GM12878 (cell line): ENCODE results near the gene BNC2. TPM values are rescaled to one million over a fixed set of nuclear protein-coding genes. Genes with fewer than 3 reads are reported as not detected.

Experiments
- ATAC-seq: fragments of 200-7000 bp; cut with Tn5 transposase; 3 replicates; pipeline ENCODE4 v1.9.1; 2020; ENCODE audit warnings: mild to moderate bottlenecking, moderate library complexity
- BruUV-seq: library from RNA; stranded (reverse); fragments of 400-500 nt; replicated peaks from 2 replicates; lab custom pipeline; 2021; lab: Mats Ljungman, UMichigan
- CTCF ChIA-PET: fragments of 300-600 bp; sonication (Branson Sonifier 250); formaldehyde crosslinking; extraction: SDS; loops from one replicate; lab custom pipeline; 2021; ENCODE audit warnings: inconsistent platforms; lab: Yijun Ruan, JAX
- POLR2A ChIA-PET: fragments of 350-600 bp; formaldehyde crosslinking; extraction: SDS; loops from one replicate; lab custom pipeline; 2021; ENCODE audit warnings: inconsistent platforms; lab: Charles Lee
- RAD21 ChIA-PET: fragments of 300-600 bp; sonication (Branson Sonifier 250); formaldehyde crosslinking; loops from one replicate; lab custom pipeline; 2023; ENCODE audit warnings: antibody characterized with exemption; ENCODE audit not compliant: unreplicated experiment; lab: Charles Lee
- SMC1A ChIA-PET: fragments of 300-600 bp; sonication (Branson Sonifier 250); formaldehyde crosslinking; loops from one replicate; lab custom pipeline; 2023; ENCODE audit not compliant: unreplicated experiment, uncharacterized antibody; lab: Charles Lee
- DNase-seq: peaks from one replicate; pipeline ENCODE4 v3.0.0-alpha.2; 2011; ENCODE audit warnings: low read depth, low spot score
- FAIRE-seq: peaks from 3 replicates; lab custom pipeline; 2011; peaks lifted over from hg19 to GRCh38; lab: Jason Lieb, UNC
- H2AFZ ChIP-seq: 2 replicates; pipeline ENCODE4 v1.6.0; 2011; ENCODE audit warnings: low read depth, low read length, control low read depth; ENCODE audit not compliant: control insufficient read depth
- H3K27ac ChIP-seq: 2 replicates; pipeline ENCODE4 v1.5.1; 2011; ENCODE audit warnings: control low read depth; ENCODE audit not compliant: control insufficient read depth, insufficient read depth
- H3K27me3 ChIP-seq, 2 experiments: replicated peaks in 1 of 2; 2 replicates each; pipeline versions ENCODE4 v1.6.0 to v1.6.1; 2011; ENCODE audit warnings: low read length in 1 of 2; ENCODE audit not compliant: control insufficient read depth in 2 of 2, insufficient read depth in 2 of 2
- H3K36me3 ChIP-seq, 2 experiments: 2 replicates each; pipeline ENCODE4 v1.5.1; 2011; ENCODE audit warnings: low read length in 1 of 2; ENCODE audit not compliant: control insufficient read depth in 2 of 2, insufficient read depth in 2 of 2
- H3K4me1 ChIP-seq: 2 replicates; pipeline ENCODE4 v1.6.1; 2011; ENCODE audit warnings: mild to moderate bottlenecking, low read length, moderate library complexity, mixed read lengths; ENCODE audit not compliant: control insufficient read depth, insufficient read depth
- H3K4me2 ChIP-seq: 2 replicates; pipeline ENCODE4 v1.6.0; 2011; ENCODE audit warnings: control low read depth; ENCODE audit not compliant: control insufficient read depth, insufficient read depth
- H3K4me3 ChIP-seq: fragments of 200-600 bp; sonication (generic); 2 replicates; pipeline ENCODE4 v1.5.1; 2016
- H3K79me2 ChIP-seq: 2 replicates; pipeline ENCODE4 v1.6.0; 2011; ENCODE audit warnings: low read length; ENCODE audit not compliant: control insufficient read depth, insufficient read depth
- H3K9ac ChIP-seq: 2 replicates; pipeline ENCODE4 v1.8.0; 2011; ENCODE audit warnings: low read length, control low read depth, mixed read lengths; ENCODE audit not compliant: control insufficient read depth, insufficient read depth
- H3K9me3 ChIP-seq: replicated peaks from 3 replicates; pipeline ENCODE4 v1.5.1; 2011; ENCODE audit warnings: mild to moderate bottlenecking, low read length; ENCODE audit not compliant: control insufficient read depth, insufficient read depth
- H4K20me1 ChIP-seq: 2 replicates; pipeline ENCODE4 v1.6.0; 2011; ENCODE audit not compliant: control insufficient read depth, insufficient read depth
- CEBPB ChIP-seq, 2 experiments: fragments of 150-350 bp in 1 of 2; IDR thresholded peaks; 2 replicates each; pipeline ENCODE4 v1.6.1; 2012 to 2014; ENCODE audit warnings: low read depth in 2 of 2, low read length in 2 of 2, borderline replicate concordance in 1 of 2, inconsistent platforms in 1 of 2
- CHD4 ChIP-seq: fragments of 200-600 bp; sonication (generic); IDR thresholded peaks from 2 replicates; pipeline ENCODE4 v1.6.1; 2016; ENCODE audit warnings: mild to moderate bottlenecking
- ETV6 ChIP-seq, 2 experiments: fragments of 450-650 bp in 1 of 2; IDR thresholded peaks in 1 of 2; conservative IDR thresholded peaks in 1 of 2; 2 replicates each; pipeline ENCODE4 v1.6.1; 2014; ENCODE audit warnings: antibody characterized with exemption in 1 of 2, borderline replicate concordance in 1 of 2, low read depth in 1 of 2, mild to moderate bottlenecking in 1 of 2, moderate library complexity in 1 of 2
- FOXK2 ChIP-seq: fragments of 450-650 bp; IDR thresholded peaks from 2 replicates; pipeline ENCODE4 v1.6.1; 2017; ENCODE audit warnings: mild to moderate bottlenecking, moderate library complexity
- IKZF2 ChIP-seq, 2 experiments: fragments of 450-650 bp; IDR thresholded peaks; 2 replicates each; pipeline ENCODE4 v1.6.1; 2017; ENCODE audit warnings: mild to moderate bottlenecking in 2 of 2, moderate library complexity in 2 of 2
- JUNB ChIP-seq: IDR thresholded peaks from 2 replicates; pipeline ENCODE4 v1.6.1; 2016; ENCODE audit warnings: antibody characterized with exemption, mild to moderate bottlenecking
- MEF2B ChIP-seq: fragments of 450-650 bp; IDR thresholded peaks from 2 replicates; pipeline ENCODE4 v1.6.1; 2018; ENCODE audit warnings: mild to moderate bottlenecking, moderate library complexity; ENCODE audit not compliant: partially characterized antibody, poor library complexity, severe bottlenecking
- MTA2 ChIP-seq: fragments of 450-650 bp; IDR thresholded peaks from 2 replicates; pipeline ENCODE4 v1.6.1; 2016; ENCODE audit warnings: low read depth, mild to moderate bottlenecking, moderate library complexity
- NRF1 ChIP-seq: conservative IDR thresholded peaks from 2 replicates; pipeline ENCODE4 v1.6.1; 2011; ENCODE audit warnings: mild to moderate bottlenecking, low read depth, low read length, improper control_type of control experiment
- PBX3 ChIP-seq: IDR thresholded peaks from 2 replicates; pipeline ENCODE4 v1.6.1; 2011; ENCODE audit warnings: mild to moderate bottlenecking, low read depth, low read length, moderate library complexity; ENCODE audit not compliant: insufficient replicate concordance
- RUNX3 ChIP-seq: IDR thresholded peaks from 2 replicates; pipeline ENCODE4 v1.6.1; 2012; ENCODE audit warnings: low read length, inconsistent platforms
- SKIL ChIP-seq: fragments of 450-650 bp; IDR thresholded peaks from 2 replicates; pipeline ENCODE4 v1.6.1; 2017; ENCODE audit warnings: mild to moderate bottlenecking, low read depth, inconsistent platforms; ENCODE audit not compliant: poor library complexity, severe bottlenecking
- SMAD5 ChIP-seq: IDR thresholded peaks from 2 replicates; pipeline ENCODE4 v1.6.1; 2016; ENCODE audit warnings: antibody characterized with exemption, low read depth
- SUPT20H ChIP-seq: IDR thresholded peaks from 2 replicates; pipeline ENCODE4 v1.6.1; 2011; ENCODE audit warnings: low read depth, mild to moderate bottlenecking, low read length, moderate library complexity, borderline replicate concordance; ENCODE audit not compliant: control insufficient read depth
- TAF1 ChIP-seq: IDR thresholded peaks from 2 replicates; pipeline ENCODE4 v1.6.1; 2011; ENCODE audit warnings: mild to moderate bottlenecking, low read depth, low read length, borderline replicate concordance
- ZNF622 ChIP-seq: fragments of 450-650 bp; IDR thresholded peaks from 2 replicates; pipeline ENCODE4 v1.6.1; 2017; ENCODE audit warnings: mild to moderate bottlenecking, inconsistent platforms
- WGBS: methylation state at CpG from one replicate; pipeline ENCODE4 v1.1.6; 2016; ENCODE audit warnings: low lambda C conversion rate; ENCODE audit not compliant: insufficient replicate concordance, insufficient coverage; ENCODE audit errors: missing lambda C conversion rate; 5-methylcytosine and 5-hydroxymethylcytosine counted together
- in situ Hi-C: fragments of 300-500 bp; cut with MboI; formaldehyde crosslinking; loops from 9 replicates; pipeline ENCODE4 v1.14.3; 2018; ENCODE audit warnings: mixed read lengths
- intact Hi-C: fragments of 100-400 bp; cut with micrococcal nuclease; formaldehyde crosslinking; loops from one replicate; pipeline ENCODE4 v1.14.2; 2022; ENCODE audit not compliant: unreplicated experiment
- polyA plus RNA-seq, 11 experiments: library from polyadenylated mRNA; depleted of rRNA in 4 of 11; unstranded in 6 of 11; stranded (reverse) in 5 of 11; fragments of >200 nt; fragmentation: Nextera tagmentation in 4 of 11; fragmentation: Illumina TruSeq in 1 of 11; extraction: Ambion mirVana in 4 of 11; extraction: Trizol in 1 of 11; gene quantifications; 1 replicate in 1 of 11; 2 replicates in 10 of 11; pipeline versions ENCODE4 v1.2.1 to v1.2.3, GENCODE V29; 2011 to 2016; ENCODE audit warnings: inconsistent platforms in 2 of 11, missing spikeins in 2 of 11, low read depth in 1 of 11
- total RNA-seq, 4 experiments: library from RNA; depleted of rRNA in 3 of 4; stranded (reverse); fragments of >200 nt in 3 of 4; fragmentation: Illumina TruSeq in 1 of 4; extraction: Trizol in 1 of 4; gene quantifications; 2 replicates each; pipeline versions ENCODE4 v1.2.1 to v1.2.3, GENCODE V29; 2013 to 2021

The BNC2 gene
- total and polyA plus RNA-seq, 10 of the 15 experiments (the other 5 are each of a cell fraction or from before 2014, with no cell fraction given): 0.05 to 14.5 (median 0.26) TPM

- RAD21 ChIA-PET: no interaction called here
- TF ChIP-seq SKIL (no peak), FOXK2 (no peak)
- TF ChIP-seq, all 136 proteins: peak for 0
- no peak overlapping the region for H2AFZ ChIP-seq
- ChIA-PET POLR2A (no interaction called here), CTCF (no interaction called here), SMC1A (no interaction called here)
- in situ Hi-C loops (no loop called here), intact Hi-C loops (no loop called here)
- FAIRE-seq (no peak), DNase-seq (no peak), ATAC-seq (no peak)
- H3K4me1 ChIP-seq: no peaks in the 10 kb centered on the region
- H3K9me3 ChIP-seq: no peaks in the 10 kb centered on the region
- WGBS: 49% methylated on average over 5 of the region's 5 CpGs
- H3K4me3 ChIP-seq: no peak overlapping the region
- H3K27me3 ChIP-seq: no peaks in the 10 kb centered on the region
- no TSS peak for BruUV-seq
- no peaks in the 10 kb centered on the region for H4K20me1 ChIP-seq
- no peaks in the 10 kb centered on the region for H3K36me3 ChIP-seq
- H3K27ac ChIP-seq: no peak overlapping the region
- H3K79me2 ChIP-seq: no peaks in the 10 kb centered on the region
- no peak overlapping the region for H3K4me2 ChIP-seq
- H3K9ac ChIP-seq: no peak overlapping the region
Measured at GRCh38 chr9:16773617-16774016, 96.9 kb downstream of the BNC2 start.

GRCh38 chr9:16773116-16773515 is 97.4 kb downstream of the BNC2 start:
- SMC1A ChIA-PET: no interaction called here
- Histone ChIP-seq H3K36me3 (no peaks in the 10 kb centered on the region), H4K20me1 (no peaks in the 10 kb centered on the region), H3K4me2 (no peak overlapping the region), H3K4me1 (no peaks in the 10 kb centered on the region), H3K27ac (no peak overlapping the region), H3K4me3 (no peak overlapping the region), H3K9ac (no peak overlapping the region)
- no TSS peak for BruUV-seq
- WGBS: 23% methylated on average over 4 of the region's 4 CpGs
- RAD21 ChIA-PET: no interaction called here
- ATAC-seq: no peak
- CTCF ChIA-PET: no interaction called here
- FAIRE-seq: no peak
- in situ Hi-C loops: no loop called here
- intact Hi-C loops: no loop called here
- no peak for TF ChIP-seq SMAD5
- TF ChIP-seq ZNF622: no peak
- no peak for TF ChIP-seq CHD4
- TF ChIP-seq CEBPB (IDR thresholded peaks at IDR 0.05; ENCODE audit: borderline replicate concordance in 1 of 2, low read depth in 2 of 2, low read length in 2 of 2): no peak
- TF ChIP-seq MTA2: no peak
- no peak for TF ChIP-seq TAF1
- TF ChIP-seq NRF1: no peak
- no peak for TF ChIP-seq JUNB
- TF ChIP-seq PBX3: no peak
- TF ChIP-seq IKZF2 (IDR thresholded peaks at IDR 0.05): no peak
- no peak for TF ChIP-seq MEF2B
- TF ChIP-seq SUPT20H: no peak
- TF ChIP-seq RUNX3: no peak
- TF ChIP-seq ETV6 (conservative IDR thresholded peaks at IDR 0.05 in 1 of 2, IDR thresholded peaks at IDR 0.05 in 1 of 2; ENCODE audit: borderline replicate concordance in 1 of 2, low read depth in 1 of 2): no peak
- TF ChIP-seq, all 136 proteins: peak for 0
- DNase-seq: no peak
- POLR2A ChIA-PET: no interaction called here
- Histone ChIP-seq H2AFZ (no peak overlapping the region), H3K79me2 (no peaks in the 10 kb centered on the region), H3K27me3 (no peaks in the 10 kb centered on the region), H3K9me3 (no peaks in the 10 kb centered on the region)
